Measurements from ENCODE around the gene TMPRSS6. TPM values are rescaled to one million over a fixed set of nuclear protein-coding genes. Genes with fewer than 3 reads are reported as not detected.

TMPRSS6 gene
- total RNA-seq, 6 experiments from 2014 or later: 40.7 to 104 (median 60.6) TPM

DNA sequence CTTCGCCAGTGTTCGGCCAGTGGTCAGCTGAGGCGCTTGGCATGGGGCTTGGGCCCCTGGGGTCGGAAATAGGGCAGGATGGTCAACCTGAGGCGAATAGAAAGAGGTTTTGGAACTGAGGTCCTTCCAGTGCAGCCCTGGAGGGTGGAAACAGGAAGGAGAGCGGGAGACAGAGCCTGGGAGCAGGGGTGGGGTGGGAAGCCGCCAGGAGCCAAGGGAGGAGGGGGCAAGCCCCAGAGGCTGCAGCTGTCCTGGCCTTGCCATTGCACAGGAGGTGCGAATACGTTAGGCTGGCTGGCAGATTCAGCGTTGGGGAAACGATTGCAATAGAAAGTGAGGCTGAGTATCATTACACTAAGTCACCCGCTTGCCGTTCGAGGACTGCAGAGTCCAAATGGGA, 71.8 kb downstream of the TMPRSS6 start:
- intact Hi-C loops (cut with DNase I): no loop called here
- H3K4me1 ChIP-seq: peaks cover 0 to 24% (median 12%) of the 10 kb centered on the region in 4 donors
- no peak for TF ChIP-seq POLR2A (IDR thresholded peaks at IDR 0.05)
- TF ChIP-seq, protein P1, sequence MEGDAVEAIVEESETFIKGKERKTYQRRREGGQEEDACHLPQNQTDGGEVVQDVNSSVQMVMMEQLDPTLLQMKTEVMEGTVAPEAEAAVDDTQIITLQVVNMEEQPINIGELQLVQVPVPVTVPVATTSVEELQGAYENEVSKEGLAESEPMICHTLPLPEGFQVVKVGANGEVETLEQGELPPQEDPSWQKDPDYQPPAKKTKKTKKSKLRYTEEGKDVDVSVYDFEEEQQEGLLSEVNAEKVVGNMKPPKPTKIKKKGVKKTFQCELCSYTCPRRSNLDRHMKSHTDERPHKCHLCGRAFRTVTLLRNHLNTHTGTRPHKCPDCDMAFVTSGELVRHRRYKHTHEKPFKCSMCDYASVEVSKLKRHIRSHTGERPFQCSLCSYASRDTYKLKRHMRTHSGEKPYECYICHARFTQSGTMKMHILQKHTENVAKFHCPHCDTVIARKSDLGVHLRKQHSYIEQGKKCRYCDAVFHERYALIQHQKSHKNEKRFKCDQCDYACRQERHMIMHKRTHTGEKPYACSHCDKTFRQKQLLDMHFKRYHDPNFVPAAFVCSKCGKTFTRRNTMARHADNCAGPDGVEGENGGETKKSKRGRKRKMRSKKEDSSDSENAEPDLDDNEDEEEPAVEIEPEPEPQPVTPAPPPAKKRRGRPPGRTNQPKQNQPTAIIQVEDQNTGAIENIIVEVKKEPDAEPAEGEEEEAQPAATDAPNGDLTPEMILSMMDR (IDR thresholded peaks at IDR 0.05): no peak
- H3K27ac ChIP-seq: no peak overlapping the region
- no peaks in the 10 kb centered on the region for H3K36me3 ChIP-seq
- ATAC-seq: no peak
- no peaks in the 10 kb centered on the region for H3K27me3 ChIP-seq
- H3K4me3 ChIP-seq: no peak overlapping the region
- no peaks in the 10 kb centered on the region for H3K9me3 ChIP-seq
- DNase-seq: no peak
- 63% methylated on average over 12 of the region's 14 CpGs for WGBS (ENCODE audit: insufficient coverage, low coverage, low lambda C conversion rate, missing lambda C conversion rate)

DNA sequence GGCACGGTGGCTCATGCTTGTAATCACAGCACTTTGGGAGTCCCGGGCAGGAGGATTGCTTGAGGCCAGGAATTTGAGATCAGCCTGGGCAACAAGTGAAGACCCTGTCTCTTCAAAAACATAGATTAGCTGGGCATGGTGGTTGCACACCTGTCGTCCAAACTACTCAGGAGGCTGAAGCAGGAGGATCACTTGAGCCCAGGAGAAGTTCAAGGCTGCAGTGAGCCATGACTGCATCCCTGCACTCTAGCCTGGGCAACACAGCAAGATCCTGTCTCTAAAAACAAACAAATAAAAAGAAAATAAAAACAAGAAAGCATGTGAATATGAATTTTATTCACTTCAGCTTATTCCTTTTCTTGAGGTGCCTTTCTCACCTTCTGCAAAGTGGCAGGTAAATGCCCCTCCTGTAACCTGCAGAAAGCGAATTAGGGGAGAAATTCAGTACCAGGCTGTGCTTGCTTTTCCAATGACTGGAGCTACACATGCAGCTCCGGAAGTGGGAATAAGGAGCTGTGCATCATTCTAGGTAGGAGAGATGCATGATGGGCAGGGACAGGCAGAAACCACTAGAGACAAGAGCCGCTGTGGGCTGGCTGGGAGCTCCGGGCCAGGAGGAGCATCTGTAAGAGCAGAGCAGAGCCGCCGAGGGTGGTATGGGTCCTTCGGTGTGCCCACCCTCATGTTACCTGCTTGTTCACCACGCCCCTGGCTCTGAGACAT, 72.7 kb downstream of the TMPRSS6 start:
- ATAC-seq (no peak), DNase-seq (no peak)
- H3K36me3 ChIP-seq: no peaks in the 10 kb centered on the region
- H3K4me3 ChIP-seq: no peak overlapping the region
- WGBS (ENCODE audit: insufficient coverage, low coverage, low lambda C conversion rate, missing lambda C conversion rate): 90% methylated on average over 5 of the region's 11 CpGs
- no peaks in the 10 kb centered on the region for H3K27me3 ChIP-seq
- H3K27ac ChIP-seq: no peak overlapping the region
- no peaks in the 10 kb centered on the region for H3K9me3 ChIP-seq
- H3K4me1 ChIP-seq: peaks cover 0 to 32% (median 15%) of the 10 kb centered on the region in 4 donors
- TF ChIP-seq POLR2A (IDR thresholded peaks at IDR 0.05): no peak
- TF ChIP-seq, protein P1 (IDR thresholded peaks at IDR 0.05): no peak
- intact Hi-C loops (cut with DNase I): no loop called here

DNA sequence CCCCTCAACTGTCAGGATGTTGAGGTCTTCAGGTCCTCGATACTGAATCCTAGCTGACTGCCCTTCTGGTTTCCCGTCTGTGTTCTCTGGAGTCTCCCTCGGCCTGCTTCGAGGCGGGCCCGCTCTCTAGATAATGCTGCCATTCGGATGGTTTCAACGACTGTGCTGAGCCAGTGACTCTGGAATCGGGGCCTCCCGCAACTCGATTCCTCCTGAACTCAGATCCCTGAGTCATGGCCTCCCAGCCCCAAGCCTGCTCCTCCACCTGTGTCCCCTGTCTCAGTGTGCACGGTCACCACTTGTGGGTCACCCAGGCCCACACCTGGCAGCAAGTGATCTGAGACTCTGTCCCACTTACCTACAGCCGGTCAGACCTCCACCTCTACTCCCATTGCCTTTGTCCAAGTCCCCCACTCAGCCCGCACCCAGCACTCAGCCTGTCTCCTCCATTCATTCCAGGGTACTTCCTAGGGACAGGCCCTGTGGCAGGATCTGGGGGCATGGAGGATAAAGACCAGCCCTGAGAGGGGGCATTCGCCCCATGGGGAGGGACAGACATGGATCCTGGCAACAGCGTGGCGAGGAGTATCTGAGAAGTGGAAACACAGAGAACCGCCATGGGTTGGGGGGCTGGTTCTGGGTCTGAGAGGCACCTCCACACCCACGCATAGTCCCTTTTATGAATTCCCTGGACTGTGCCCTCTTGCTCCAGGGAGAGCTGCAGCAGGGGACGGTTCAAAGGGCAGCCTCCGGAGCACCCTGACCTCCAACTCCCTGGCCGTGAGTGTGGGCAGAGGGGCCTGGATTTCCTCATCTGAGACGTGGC, 75.7 kb downstream of the TMPRSS6 start:
- WGBS (ENCODE audit: insufficient coverage, low coverage, low lambda C conversion rate, missing lambda C conversion rate): 32% methylated on average over 7 of the region's 23 CpGs
- H3K9me3 ChIP-seq: no peaks in the 10 kb centered on the region
- intact Hi-C loops (cut with DNase I): no loop called here
- no peaks in the 10 kb centered on the region for H3K27me3 ChIP-seq
- ATAC-seq (peak; percentile 61 to 75 (median 69)), DNase-seq (peak; percentile 75 to 88 (median 83))
- H3K4me3 ChIP-seq: peak overlapping the region; percentile 8 to 50 (median 37)
- peak overlapping the region; percentile 66 to 89 (median 69) for H3K27ac ChIP-seq
- H3K4me1 ChIP-seq: peaks cover 0 to 62% (median 26%) of the 10 kb centered on the region in 4 donors
- TF ChIP-seq, protein P1 (IDR thresholded peaks at IDR 0.05): no peak
- TF ChIP-seq POLR2A (IDR thresholded peaks at IDR 0.05): peak; percentile 84
- H3K36me3 ChIP-seq: peaks cover 0 to 16% (median 7%) of the 10 kb centered on the region in 4 donors

DNA sequence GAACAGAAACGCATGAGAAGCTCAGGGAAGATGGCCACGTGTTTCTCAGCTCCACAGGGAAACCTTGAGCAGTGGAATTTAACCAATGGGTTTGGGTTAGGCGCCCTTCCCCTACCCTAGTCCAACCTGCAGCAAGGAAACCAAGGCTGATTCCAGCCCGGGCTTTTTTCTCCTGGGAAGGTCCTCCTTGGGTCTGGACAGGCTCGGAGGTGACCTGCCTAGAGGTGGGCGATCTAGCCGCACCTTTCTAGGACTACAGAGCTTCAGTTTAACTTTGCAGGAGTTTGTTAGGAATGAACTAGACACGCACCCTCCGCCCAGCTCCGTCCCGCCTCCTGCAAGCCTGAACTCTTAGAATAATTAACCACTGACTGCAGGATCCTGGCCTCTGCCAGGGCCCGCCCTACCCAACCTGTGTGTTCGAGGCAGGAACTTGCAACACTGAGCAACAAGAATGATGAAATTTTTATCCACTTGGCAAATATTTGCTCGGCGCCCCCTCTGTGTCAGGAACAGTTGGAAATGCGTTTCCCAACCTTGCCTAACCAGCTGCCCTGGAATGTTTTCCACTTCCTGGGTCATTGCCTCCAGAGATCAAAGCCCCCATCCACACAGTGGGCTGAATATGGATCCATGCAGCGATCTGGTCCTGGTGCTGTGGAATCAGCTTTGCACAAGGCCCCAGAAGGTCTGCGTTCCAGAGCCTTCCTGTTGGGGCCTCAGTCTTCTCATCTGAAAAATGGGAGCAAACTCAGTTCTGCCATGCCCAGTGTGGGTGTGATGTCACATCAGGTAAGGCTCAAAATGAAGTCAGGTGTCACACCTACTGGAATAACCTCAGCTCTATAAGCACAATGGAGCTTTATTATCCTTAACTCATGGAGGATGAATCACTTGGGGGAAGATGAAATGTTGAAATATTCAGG, 76.7 kb downstream of the TMPRSS6 start:
- H3K27me3 ChIP-seq: no peaks in the 10 kb centered on the region
- peaks cover 0 to 25% (median 12%) of the 10 kb centered on the region in 4 donors for H3K36me3 ChIP-seq
- H3K9me3 ChIP-seq: no peaks in the 10 kb centered on the region
- intact Hi-C loops (cut with DNase I): no loop called here
- TF ChIP-seq, protein P1 (IDR thresholded peaks at IDR 0.05): no peak
- peak; percentile 79 for TF ChIP-seq POLR2A (IDR thresholded peaks at IDR 0.05)
- 23% methylated on average over 9 of the region's 18 CpGs for WGBS (ENCODE audit: insufficient coverage, low coverage, low lambda C conversion rate, missing lambda C conversion rate)
- H3K4me1 ChIP-seq: peaks cover 0 to 73% (median 30%) of the 10 kb centered on the region in 4 donors
- peak overlapping the region; percentile 27 to 50 (median 46) for H3K4me3 ChIP-seq
- H3K27ac ChIP-seq: peak overlapping the region; percentile 69 to 89 (median 74)
- peak; percentile 75 to 85 (median 79) for ATAC-seq
- peak; percentile 85 to 93 (median 91) for DNase-seq

All from right lobe of liver (tissue), 6 donors.